DND-41 (cell line): ENCODE results near the gene S1PR4.

Experiments
- EZH2 ChIP-seq: IDR thresholded peaks from 3 replicates; pipeline ENCODE4 v1.6.1; 2012; ENCODE audit warnings: borderline replicate concordance, low read depth, mild to moderate bottlenecking, moderate library complexity, low read length, inconsistent platforms; ENCODE audit not compliant: severe bottlenecking
- TF ChIP-seq, protein P1 (sequence below): IDR thresholded peaks from 2 replicates; pipeline ENCODE4 v1.5.1; 2012; ENCODE audit warnings: borderline replicate concordance, low read length, moderate library complexity, mild to moderate bottlenecking; ENCODE audit not compliant: poor library complexity, severe bottlenecking; ENCODE audit errors: extremely low read depth

DNA sequence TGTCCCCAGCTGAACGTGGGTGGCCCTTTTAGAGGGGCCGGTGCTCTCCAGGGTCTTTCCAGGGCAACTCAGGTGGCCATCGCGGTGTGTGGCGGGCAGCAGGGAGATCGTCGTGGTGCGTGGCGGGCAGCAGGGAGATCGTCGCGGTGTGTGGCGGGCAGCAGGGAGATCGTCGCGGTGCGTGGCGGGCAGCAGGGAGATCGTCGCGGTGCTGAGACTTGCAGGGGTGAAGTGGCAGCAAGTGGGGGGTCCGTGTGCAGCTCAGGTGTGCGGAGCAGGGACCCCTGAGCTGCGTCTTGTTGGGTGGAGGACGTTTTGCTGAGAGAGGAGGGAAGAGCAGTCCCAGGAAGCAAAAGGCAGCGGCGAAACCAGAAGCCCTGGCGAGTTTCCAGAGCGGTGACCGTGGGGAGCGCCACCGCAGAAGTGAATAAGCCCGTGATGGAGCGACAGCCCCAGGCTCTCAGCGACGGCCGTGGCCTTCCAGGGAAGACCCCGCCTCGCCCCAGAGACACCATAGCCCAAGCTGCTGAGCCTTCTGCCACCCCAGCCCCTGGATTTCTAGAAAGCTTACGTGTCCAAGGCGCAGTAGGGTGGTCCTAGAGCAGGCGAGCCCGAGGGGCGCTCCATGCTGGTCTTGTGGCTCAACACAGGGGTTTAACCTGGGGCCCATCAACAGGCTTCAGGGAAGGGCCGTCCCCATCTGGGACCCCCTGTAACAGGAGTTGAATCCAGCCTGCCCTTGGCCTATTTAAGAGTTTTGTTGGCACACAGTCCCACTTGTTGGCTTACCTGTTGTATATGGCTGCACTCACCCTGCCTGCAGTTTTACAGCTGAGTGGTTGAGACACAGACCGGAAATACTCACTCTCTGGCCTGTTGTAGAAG is 12.6 kb downstream of the S1PR4 start:
- TF ChIP-seq, protein P1, sequence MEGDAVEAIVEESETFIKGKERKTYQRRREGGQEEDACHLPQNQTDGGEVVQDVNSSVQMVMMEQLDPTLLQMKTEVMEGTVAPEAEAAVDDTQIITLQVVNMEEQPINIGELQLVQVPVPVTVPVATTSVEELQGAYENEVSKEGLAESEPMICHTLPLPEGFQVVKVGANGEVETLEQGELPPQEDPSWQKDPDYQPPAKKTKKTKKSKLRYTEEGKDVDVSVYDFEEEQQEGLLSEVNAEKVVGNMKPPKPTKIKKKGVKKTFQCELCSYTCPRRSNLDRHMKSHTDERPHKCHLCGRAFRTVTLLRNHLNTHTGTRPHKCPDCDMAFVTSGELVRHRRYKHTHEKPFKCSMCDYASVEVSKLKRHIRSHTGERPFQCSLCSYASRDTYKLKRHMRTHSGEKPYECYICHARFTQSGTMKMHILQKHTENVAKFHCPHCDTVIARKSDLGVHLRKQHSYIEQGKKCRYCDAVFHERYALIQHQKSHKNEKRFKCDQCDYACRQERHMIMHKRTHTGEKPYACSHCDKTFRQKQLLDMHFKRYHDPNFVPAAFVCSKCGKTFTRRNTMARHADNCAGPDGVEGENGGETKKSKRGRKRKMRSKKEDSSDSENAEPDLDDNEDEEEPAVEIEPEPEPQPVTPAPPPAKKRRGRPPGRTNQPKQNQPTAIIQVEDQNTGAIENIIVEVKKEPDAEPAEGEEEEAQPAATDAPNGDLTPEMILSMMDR: no peak
- no peak for TF ChIP-seq EZH2
